Mesenteric fat pad (tissue), 1 donor: ENCODE measurements around the gene ARHGAP29. TPM values are rescaled to one million over a fixed set of nuclear protein-coding genes. Genes with fewer than 3 reads are reported as not detected.

Experiments used
- DNase-seq: peaks from one replicate; pipeline ENCODE4 v3.0.0-alpha.2; 2020; ENCODE audit warnings: low spot score
- total RNA-seq: library from RNA; stranded (reverse); fragmentation: NEBNext Ultra II Directional; extraction: Animal tissue kit (Norgen Biotek cat#: 25700); gene quantifications from one replicate; pipeline ENCODE4 v1.2.1, GENCODE V29; 2021
- donor health status: DM: yes; HTN: yes; CAD: no.

Gene ARHGAP29
- total RNA-seq, 1 donor from 2014 or later, result 56.3 TPM

GRCh38 chr1:94126651-94127050, 110.7 kb downstream of the ARHGAP29 start:
- DNase-seq, result no peak

- no peak for DNase-seq
Observed at GRCh38 chr1:94125551-94126514, 111.6 kb downstream of the ARHGAP29 start.

- no peak for DNase-seq
Observed at GRCh38 chr1:94124538-94124937, 112.8 kb downstream of the ARHGAP29 start.

- no peak for DNase-seq
Observed at GRCh38 chr1:94122201-94122970, 115.0 kb downstream of the ARHGAP29 start.

Other genes with a start within 250 kb of the ARHGAP29 start
- 1.3 TPM for gene ABCA4, start 116.4 kb downstream of the ARHGAP29 start, total RNA-seq
- 36.3 TPM for gene ABCD3, start 180.8 kb upstream of the ARHGAP29 start, total RNA-seq